NOMO-1 treated with DMSO at 0.1 percent for 48 hours (cell line): ENCODE data around the gene SLC35A3.
"Not testable (repeated sequence)": the region's sequence is repeated elsewhere in the genome, so short reads cannot be mapped to it uniquely, and the experiment has no call there.

ENCODE experiments used
- DNase-seq: peaks from one replicate; lab custom pipeline; 2025; ENCODE audit not compliant: unreplicated experiment; lab: John Stamatoyannopoulos, UW

Gene SLC35A3

GRCh38 chr1:99969729-99970621, at the start of gene SLC35A3:
Gene SLC35A3, plus strand, starts transcription at chr1:99969996. Its CDS starts 23,559 bp downstream, at chr1:99993555.
- peak; percentile 72 for DNase-seq

GRCh38 chr1:99934801-99935200, 35.0 kb upstream of the SLC35A3 start:
- DNase-seq, result no peak

- no peak for DNase-seq
These were observed 34.3 kb upstream of the SLC35A3 start for GRCh38 chr1:99935534-99935933.

- DNase-seq, result no peak
These were observed 33.7 kb upstream of the SLC35A3 start for GRCh38 chr1:99936071-99936470.

- DNase-seq, result no peak
These were observed 27.1 kb upstream of the SLC35A3 start for GRCh38 chr1:99942723-99943122.

- no peak for DNase-seq
These were observed 26.5 kb upstream of the SLC35A3 start for GRCh38 chr1:99943223-99943794.

- no peak for DNase-seq
These were observed 25.6 kb upstream of the SLC35A3 start for GRCh38 chr1:99944192-99944591.

- no peak for DNase-seq
These were observed 24.6 kb upstream of the SLC35A3 start for GRCh38 chr1:99945174-99945573.

GRCh38 chr1:99950486-99950885, 19.3 kb upstream of the SLC35A3 start:
- DNase-seq, result no peak

GRCh38 chr1:99952522-99952921, 17.3 kb upstream of the SLC35A3 start:
- no peak for DNase-seq

GRCh38 chr1:99955375-99955774, 14.4 kb upstream of the SLC35A3 start:
- DNase-seq, result no peak

- DNase-seq, result no peak
These were observed 13.0 kb upstream of the SLC35A3 start for GRCh38 chr1:99956755-99957154.

GRCh38 chr1:99957818-99958217, 12.0 kb upstream of the SLC35A3 start:
- DNase-seq, result no peak

- not testable (repeated sequence) for DNase-seq
These were observed 10.5 kb upstream of the SLC35A3 start for GRCh38 chr1:99959189-99959705.

GRCh38 chr1:99960260-99960659, 9.5 kb upstream of the SLC35A3 start:
- not testable (repeated sequence) for DNase-seq

GRCh38 chr1:99963041-99963795, 6.6 kb upstream of the SLC35A3 start:
- no peak for DNase-seq

GRCh38 chr1:99964806-99965205, 5.0 kb upstream of the SLC35A3 start:
- DNase-seq, result no peak

- no peak for DNase-seq
These were observed 4.0 kb upstream of the SLC35A3 start for GRCh38 chr1:99965646-99966375.

GRCh38 chr1:99968214-99968613, 1.6 kb upstream of the SLC35A3 start:
- DNase-seq, result no peak

- DNase-seq, result peak; percentile 57
These were observed 502 bp upstream of the SLC35A3 start for GRCh38 chr1:99969260-99969728.
